ENCODE results near the gene TMED8. TPM values are rescaled to one million over a fixed set of nuclear protein-coding genes. Genes with fewer than 3 reads are reported as not detected.

Gene TMED8
- 3.2 and 3.7 TPM in 2 replicates for total RNA-seq

GRCh38 chr14:77376771-77377501 lies at the start of gene TMED8, which contains the start of gene SAMD15:
TSS of gene TMED8 (minus strand) at chr14:77377094. CDS start at chr14:77377053, 41 bp downstream.
TSS of gene SAMD15 (plus strand) at chr14:77377379. CDS start at chr14:77377419, 40 bp downstream.

GRCh38 chr14:77423423-77423822 lies 46.5 kb upstream of the TMED8 start, which contains the start of gene NOXRED1:
TSS of gene NOXRED1 (minus strand) at chr14:77423523. CDS start at chr14:77422889, 634 bp downstream.

GRCh38 chr14:77320238-77320935 lies 56.5 kb downstream of the TMED8 start, which contains the start of gene POMT2:
TSS of gene POMT2 (minus strand) at chr14:77320883. CDS start at chr14:77320681, 202 bp downstream.

Other genes starting within 250 kb of the TMED8 start
- not detected in 2 replicates for gene ZDHHC22, start 235.3 kb downstream of the TMED8 start, total RNA-seq
- gene TMEM63C, start 195.3 kb downstream of the TMED8 start, total RNA-seq: not detected in 2 replicates
- gene NGB, start 105.9 kb downstream of the TMED8 start, total RNA-seq: not detected in 2 replicates
- 14.9 and 20.8 TPM in 2 replicates for gene POMT2, start 56.2 kb downstream of the TMED8 start, total RNA-seq
- gene GSTZ1, start 56.1 kb downstream of the TMED8 start, total RNA-seq: 39.7 and 39.8 TPM in 2 replicates
- 1.7 and 2.1 TPM in 2 replicates for gene SAMD15, start 285 bp upstream of the TMED8 start, total RNA-seq
- not detected in 2 replicates for gene NOXRED1, start 46.4 kb upstream of the TMED8 start, total RNA-seq
- 20.8 and 41.3 TPM in 2 replicates for gene VIPAS39, start 80.5 kb upstream of the TMED8 start, total RNA-seq
- gene AHSA1, start 81.0 kb upstream of the TMED8 start, total RNA-seq: 144 and 161 TPM in 2 replicates
- not detected in 2 replicates for gene ISM2, start 121.7 kb upstream of the TMED8 start, total RNA-seq
- 30.0 and 32.3 TPM in 2 replicates for gene SPTLC2, start 239.5 kb upstream of the TMED8 start, total RNA-seq

Measured in myometrial cell (primary cell).